Measurements from ENCODE around the gene ELOVL6.
"Not testable (repeated sequence)": the region's sequence is repeated elsewhere in the genome, so short reads cannot be mapped to it uniquely, and the experiment has no call there.

DNA sequence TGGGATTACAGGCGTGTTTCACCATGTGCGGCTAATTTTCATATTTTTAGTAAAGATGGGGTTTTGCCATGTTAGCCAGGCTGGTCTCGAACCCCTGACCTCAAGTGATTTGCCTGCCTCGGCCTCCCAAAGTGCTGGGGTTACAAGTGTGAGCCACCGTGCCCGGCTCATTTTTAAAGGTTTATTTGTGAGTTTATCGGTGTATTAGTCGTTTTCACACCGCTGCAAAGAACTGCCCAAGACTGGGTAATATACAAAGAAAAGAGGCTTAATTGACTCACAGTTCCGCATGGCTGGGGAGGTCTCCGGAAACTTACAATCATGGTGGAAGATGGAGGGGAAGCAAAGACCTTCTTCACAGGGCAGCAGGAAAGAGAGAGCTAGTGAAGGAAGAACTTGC, 159.3 kb downstream of the ELOVL6 start:
- TF ChIP-seq, protein P1, sequence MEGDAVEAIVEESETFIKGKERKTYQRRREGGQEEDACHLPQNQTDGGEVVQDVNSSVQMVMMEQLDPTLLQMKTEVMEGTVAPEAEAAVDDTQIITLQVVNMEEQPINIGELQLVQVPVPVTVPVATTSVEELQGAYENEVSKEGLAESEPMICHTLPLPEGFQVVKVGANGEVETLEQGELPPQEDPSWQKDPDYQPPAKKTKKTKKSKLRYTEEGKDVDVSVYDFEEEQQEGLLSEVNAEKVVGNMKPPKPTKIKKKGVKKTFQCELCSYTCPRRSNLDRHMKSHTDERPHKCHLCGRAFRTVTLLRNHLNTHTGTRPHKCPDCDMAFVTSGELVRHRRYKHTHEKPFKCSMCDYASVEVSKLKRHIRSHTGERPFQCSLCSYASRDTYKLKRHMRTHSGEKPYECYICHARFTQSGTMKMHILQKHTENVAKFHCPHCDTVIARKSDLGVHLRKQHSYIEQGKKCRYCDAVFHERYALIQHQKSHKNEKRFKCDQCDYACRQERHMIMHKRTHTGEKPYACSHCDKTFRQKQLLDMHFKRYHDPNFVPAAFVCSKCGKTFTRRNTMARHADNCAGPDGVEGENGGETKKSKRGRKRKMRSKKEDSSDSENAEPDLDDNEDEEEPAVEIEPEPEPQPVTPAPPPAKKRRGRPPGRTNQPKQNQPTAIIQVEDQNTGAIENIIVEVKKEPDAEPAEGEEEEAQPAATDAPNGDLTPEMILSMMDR (conservative IDR thresholded peaks at IDR 0.05): not testable (repeated sequence)
- TF ChIP-seq EZH2 (IDR thresholded peaks at IDR 0.05; ENCODE audit: low read depth): not testable (repeated sequence)
